PFSK-1 (cell line): ENCODE measurements around the gene PTGER1.

Experiments used
- FOXP2 ChIP-seq: optimal IDR thresholded peaks from 2 replicates; pipeline ENCODE3; 2011; ENCODE audit warnings: borderline replicate concordance, control low read depth, inconsistent platforms; ENCODE audit not compliant: insufficient read depth; ENCODE audit errors: extremely low read length, extremely low read depth
- POLR2AphosphoS5 ChIP-seq: IDR thresholded peaks from 2 replicates; pipeline ENCODE4 v1.6.1; 2012; ENCODE audit warnings: low read depth, mild to moderate bottlenecking, control low read depth, low read length, moderate library complexity
- SIN3A ChIP-seq: IDR thresholded peaks from 2 replicates; pipeline ENCODE4 v1.6.1; 2012; ENCODE audit warnings: mild to moderate bottlenecking, low read length, moderate library complexity, borderline replicate concordance; ENCODE audit not compliant: insufficient read depth
- TAF1 ChIP-seq: IDR thresholded peaks from 2 replicates; pipeline ENCODE4 v1.6.1; 2012; ENCODE audit warnings: low read length, control low read depth, borderline replicate concordance; ENCODE audit not compliant: insufficient read depth
- TF ChIP-seq, protein P1 (sequence below), 2 experiments: IDR thresholded peaks; 2 replicates each; pipeline versions ENCODE4 v1.6.1 to v1.8.0; 2011 to 2012; ENCODE audit warnings: low read depth in 2 of 2, low read length in 2 of 2, control low read depth in 1 of 2, inconsistent platforms in 1 of 2, mild to moderate bottlenecking in 1 of 2, moderate library complexity in 1 of 2; ENCODE audit not compliant: insufficient read depth in 1 of 2

DNA sequence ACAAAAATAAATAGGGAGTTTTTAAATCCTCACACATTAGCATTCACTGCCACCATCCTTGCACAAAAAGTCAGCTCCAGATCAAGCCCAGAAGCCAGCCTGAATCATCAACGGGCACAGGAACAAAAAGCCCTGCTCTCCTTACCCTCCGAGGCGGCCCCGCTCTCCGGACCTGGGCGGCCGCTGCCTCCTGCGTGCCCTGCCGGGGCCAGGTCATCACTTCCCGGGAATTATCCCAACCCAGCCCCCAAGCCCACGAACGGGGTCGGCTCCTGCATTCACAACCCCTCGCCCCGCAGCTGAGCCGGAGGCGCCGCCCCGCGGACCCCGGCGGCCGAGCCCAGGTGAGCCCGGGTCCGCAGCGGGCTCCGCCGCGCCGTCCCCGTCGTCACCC, 42.3 kb upstream of the PTGER1 start:
- no peak for TF ChIP-seq POLR2AphosphoS5
- TF ChIP-seq, protein P1, sequence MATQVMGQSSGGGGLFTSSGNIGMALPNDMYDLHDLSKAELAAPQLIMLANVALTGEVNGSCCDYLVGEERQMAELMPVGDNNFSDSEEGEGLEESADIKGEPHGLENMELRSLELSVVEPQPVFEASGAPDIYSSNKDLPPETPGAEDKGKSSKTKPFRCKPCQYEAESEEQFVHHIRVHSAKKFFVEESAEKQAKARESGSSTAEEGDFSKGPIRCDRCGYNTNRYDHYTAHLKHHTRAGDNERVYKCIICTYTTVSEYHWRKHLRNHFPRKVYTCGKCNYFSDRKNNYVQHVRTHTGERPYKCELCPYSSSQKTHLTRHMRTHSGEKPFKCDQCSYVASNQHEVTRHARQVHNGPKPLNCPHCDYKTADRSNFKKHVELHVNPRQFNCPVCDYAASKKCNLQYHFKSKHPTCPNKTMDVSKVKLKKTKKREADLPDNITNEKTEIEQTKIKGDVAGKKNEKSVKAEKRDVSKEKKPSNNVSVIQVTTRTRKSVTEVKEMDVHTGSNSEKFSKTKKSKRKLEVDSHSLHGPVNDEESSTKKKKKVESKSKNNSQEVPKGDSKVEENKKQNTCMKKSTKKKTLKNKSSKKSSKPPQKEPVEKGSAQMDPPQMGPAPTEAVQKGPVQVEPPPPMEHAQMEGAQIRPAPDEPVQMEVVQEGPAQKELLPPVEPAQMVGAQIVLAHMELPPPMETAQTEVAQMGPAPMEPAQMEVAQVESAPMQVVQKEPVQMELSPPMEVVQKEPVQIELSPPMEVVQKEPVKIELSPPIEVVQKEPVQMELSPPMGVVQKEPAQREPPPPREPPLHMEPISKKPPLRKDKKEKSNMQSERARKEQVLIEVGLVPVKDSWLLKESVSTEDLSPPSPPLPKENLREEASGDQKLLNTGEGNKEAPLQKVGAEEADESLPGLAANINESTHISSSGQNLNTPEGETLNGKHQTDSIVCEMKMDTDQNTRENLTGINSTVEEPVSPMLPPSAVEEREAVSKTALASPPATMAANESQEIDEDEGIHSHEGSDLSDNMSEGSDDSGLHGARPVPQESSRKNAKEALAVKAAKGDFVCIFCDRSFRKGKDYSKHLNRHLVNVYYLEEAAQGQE (IDR thresholded peaks at IDR 0.05; ENCODE audit: insufficient read depth in 1 of 2, low read depth in 2 of 2, low read length in 2 of 2) = no peak
- no peak for TF ChIP-seq TAF1
- no peak for TF ChIP-seq FOXP2
- TF ChIP-seq SIN3A = no peak
